KMS-11 (cell line): ENCODE measurements around the gene CRADD.

ENCODE experiments used
- H2AFZ ChIP-seq: fragments of 200-600 bp; sonication (generic); 2 replicates; pipeline ENCODE4 v1.6.1; 2016; ENCODE audit warnings: antibody characterized with exemption, mixed run types, low read depth
- H3K27ac ChIP-seq: fragments of 200-600 bp; sonication (generic); 2 replicates; pipeline ENCODE4 v1.6.1; 2016; ENCODE audit warnings: mild to moderate bottlenecking, mixed run types
- H3K27me3 ChIP-seq: fragments of 200-600 bp; sonication (generic); 2 replicates; pipeline ENCODE4 v1.6.1; 2017; ENCODE audit warnings: mild to moderate bottlenecking, low read depth, mixed run types, moderate library complexity; ENCODE audit not compliant: insufficient read depth
- H3K36me3 ChIP-seq: fragments of 200-600 bp; sonication (generic); 2 replicates; pipeline ENCODE4 v1.6.1; 2017; ENCODE audit warnings: mild to moderate bottlenecking, mixed run types; ENCODE audit not compliant: insufficient read depth
- H3K4me1 ChIP-seq: fragments of 200-600 bp; sonication (generic); 2 replicates; pipeline ENCODE4 v1.6.1; 2016; ENCODE audit warnings: mild to moderate bottlenecking, low read depth, mixed run types; ENCODE audit not compliant: poor library complexity, severe bottlenecking
- H3K4me2 ChIP-seq: fragments of 200-600 bp; sonication (generic); 2 replicates; pipeline ENCODE4 v1.7.0; 2016; ENCODE audit warnings: mild to moderate bottlenecking, mixed run types
- H3K4me3 ChIP-seq: fragments of 200-600 bp; sonication (generic); IDR thresholded peaks from 2 replicates; pipeline ENCODE4 v1.6.1; 2017; ENCODE audit warnings: low read depth, low read length, mixed read lengths; ENCODE audit not compliant: insufficient read depth
- H3K79me2 ChIP-seq: fragments of 200-600 bp; sonication (generic); 2 replicates; pipeline ENCODE4 v1.6.1; 2016; ENCODE audit warnings: low read depth, mixed run types; ENCODE audit not compliant: insufficient read depth
- H3K9ac ChIP-seq: fragments of 200-600 bp; sonication (generic); 2 replicates; pipeline ENCODE4 v1.6.1; 2016; ENCODE audit warnings: mild to moderate bottlenecking, mixed run types
- H4K20me1 ChIP-seq: fragments of 200-600 bp; sonication (generic); 2 replicates; pipeline ENCODE4 v1.6.1; 2016; ENCODE audit warnings: mild to moderate bottlenecking, mixed run types; ENCODE audit not compliant: insufficient read depth
- CTCF ChIP-seq: fragments of 200-600 bp; sonication (generic); conservative IDR thresholded peaks from 2 replicates; pipeline ENCODE4 v1.6.1; 2017; ENCODE audit warnings: low read depth, mild to moderate bottlenecking, antibody characterized with exemption, low read length, moderate library complexity, mixed read lengths

Gene CRADD

DNA sequence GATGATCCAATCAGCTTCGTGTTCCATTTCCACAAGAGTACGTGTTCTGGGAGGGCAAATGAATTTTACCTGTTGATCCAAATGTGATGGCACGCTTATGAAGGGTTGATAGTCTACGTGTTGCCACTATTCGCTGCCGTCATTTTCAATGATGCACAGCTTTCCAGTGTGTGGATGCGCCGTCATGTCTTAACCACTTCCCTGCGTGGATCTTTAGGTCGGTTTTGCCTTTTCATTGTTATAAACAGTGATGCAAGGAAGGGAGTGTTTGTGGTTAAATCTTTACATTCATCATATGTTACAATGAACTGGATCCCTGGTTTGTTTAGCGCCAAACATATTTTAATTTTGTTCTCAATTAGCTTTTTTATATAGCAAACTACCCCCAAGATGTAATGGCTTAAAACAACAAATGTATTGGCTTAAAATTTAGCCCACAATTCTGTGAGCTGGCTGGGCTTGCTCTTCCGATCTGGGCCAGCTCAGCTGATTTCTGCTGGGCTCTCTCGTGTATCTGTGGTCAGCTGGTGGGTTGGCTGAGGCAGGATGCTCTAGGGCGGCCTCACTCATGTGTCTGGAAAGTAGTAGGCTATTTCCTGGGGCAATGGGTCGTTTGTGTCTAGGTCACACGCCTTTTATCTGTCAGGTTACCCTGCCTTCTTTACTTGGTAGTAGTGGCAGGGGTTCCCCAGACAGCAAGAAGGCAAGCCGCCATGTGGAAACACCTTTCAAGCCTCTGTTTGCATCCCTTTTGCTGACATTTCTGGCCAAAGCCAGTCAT, 176.7 kb downstream of the CRADD start:
- Histone ChIP-seq H3K4me1 (peaks cover 77% of the 10 kb centered on the region), H2AFZ (no peak overlapping the region), H3K9ac (no peak overlapping the region), H3K36me3 (no peaks in the 10 kb centered on the region), H3K4me2 (peak overlapping the region; percentile 14; the same call in 1 of the 2 replicates), H3K4me3 (no peak overlapping the region), H3K79me2 (no peaks in the 10 kb centered on the region), H3K27ac (no peak overlapping the region), H3K27me3 (no peaks in the 10 kb centered on the region), H4K20me1 (no peaks in the 10 kb centered on the region)
- no peak for TF ChIP-seq CTCF

- Histone ChIP-seq H3K79me2 (no peaks in the 10 kb centered on the region), H3K9ac (no peak overlapping the region), H3K27me3 (no peaks in the 10 kb centered on the region), H2AFZ (no peak overlapping the region), H3K27ac (peak overlapping the region; percentile 58; the same call in 1 of the 2 replicates), H3K4me1 (peaks cover 79% of the 10 kb centered on the region), H3K4me3 (no peak overlapping the region), H3K4me2 (peak overlapping the region; percentile 88; the same call in 1 of the 2 replicates), H4K20me1 (no peaks in the 10 kb centered on the region), H3K36me3 (no peaks in the 10 kb centered on the region)
- no peak for TF ChIP-seq CTCF
Measured at GRCh38 chr12:93855261-93855660, 178.1 kb downstream of the CRADD start.

- Histone ChIP-seq H2AFZ (0 out of 2 replicates have a peak overlapping the region, but pooled peaks have one; percentile 10), H3K27ac (peak overlapping the region; percentile 58), H3K4me3 (no peak overlapping the region), H3K9ac (no peak overlapping the region), H3K36me3 (no peaks in the 10 kb centered on the region), H3K27me3 (no peaks in the 10 kb centered on the region), H3K4me1 (peaks cover 78% of the 10 kb centered on the region), H4K20me1 (no peaks in the 10 kb centered on the region), H3K79me2 (no peaks in the 10 kb centered on the region), H3K4me2 (peak overlapping the region; percentile 88)
- no peak for TF ChIP-seq CTCF
Measured at GRCh38 chr12:93856611-93857010, 179.4 kb downstream of the CRADD start.

- H3K9ac ChIP-seq: no peak overlapping the region
Measured at GRCh38 chr12:93857279-93857938, 180.2 kb downstream of the CRADD start.

More at GRCh38 chr12:93857279-93857938, 180.2 kb downstream of the CRADD start:
- Histone ChIP-seq H3K4me3 (no peak overlapping the region), H3K27me3 (no peaks in the 10 kb centered on the region), H3K4me2 (peak overlapping the region; percentile 88), H3K36me3 (no peaks in the 10 kb centered on the region), H3K79me2 (no peaks in the 10 kb centered on the region), H3K4me1 (peaks cover 78% of the 10 kb centered on the region), H2AFZ (no peak overlapping the region), H4K20me1 (no peaks in the 10 kb centered on the region), H3K27ac (peak overlapping the region; percentile 58; the same call in 1 of the 2 replicates)
- TF ChIP-seq CTCF: no peak
